GM06990 (cell line): ENCODE data around the gene RASL12.
A peak's percentile ranks its signal among the peaks of the same experiment; 100 is the strongest.

ENCODE experiments used
- DNase-seq: peaks from one replicate; pipeline ENCODE4 v3.0.0-alpha.2; 2011; ENCODE audit not compliant: insufficient read length; ENCODE audit errors: extremely low read depth
- H3K27me3 ChIP-seq: replicated peaks from 2 replicates; pipeline ENCODE4 v1.6.0; 2011; ENCODE audit warnings: low read length; ENCODE audit not compliant: control insufficient read depth, insufficient read depth
- H3K36me3 ChIP-seq: 2 replicates; pipeline ENCODE4 v1.5.1; 2011; ENCODE audit warnings: low read length; ENCODE audit not compliant: control insufficient read depth, insufficient read depth
- H3K4me3 ChIP-seq: replicated peaks from 2 replicates; pipeline ENCODE4 v1.5.1; 2011; ENCODE audit warnings: low read depth, mild to moderate bottlenecking, control low read depth, low read length
- TF ChIP-seq, protein P1 (sequence below): IDR thresholded peaks from 2 replicates; pipeline ENCODE4 v1.5.1; 2011; ENCODE audit warnings: low read length, control low read depth, mild to moderate bottlenecking, inconsistent platforms; ENCODE audit not compliant: insufficient read depth, poor library complexity, severe bottlenecking

The RASL12 gene

GRCh38 chr15:65057549-65057940, 10.2 kb downstream of the RASL12 start:
- TF ChIP-seq, protein P1, sequence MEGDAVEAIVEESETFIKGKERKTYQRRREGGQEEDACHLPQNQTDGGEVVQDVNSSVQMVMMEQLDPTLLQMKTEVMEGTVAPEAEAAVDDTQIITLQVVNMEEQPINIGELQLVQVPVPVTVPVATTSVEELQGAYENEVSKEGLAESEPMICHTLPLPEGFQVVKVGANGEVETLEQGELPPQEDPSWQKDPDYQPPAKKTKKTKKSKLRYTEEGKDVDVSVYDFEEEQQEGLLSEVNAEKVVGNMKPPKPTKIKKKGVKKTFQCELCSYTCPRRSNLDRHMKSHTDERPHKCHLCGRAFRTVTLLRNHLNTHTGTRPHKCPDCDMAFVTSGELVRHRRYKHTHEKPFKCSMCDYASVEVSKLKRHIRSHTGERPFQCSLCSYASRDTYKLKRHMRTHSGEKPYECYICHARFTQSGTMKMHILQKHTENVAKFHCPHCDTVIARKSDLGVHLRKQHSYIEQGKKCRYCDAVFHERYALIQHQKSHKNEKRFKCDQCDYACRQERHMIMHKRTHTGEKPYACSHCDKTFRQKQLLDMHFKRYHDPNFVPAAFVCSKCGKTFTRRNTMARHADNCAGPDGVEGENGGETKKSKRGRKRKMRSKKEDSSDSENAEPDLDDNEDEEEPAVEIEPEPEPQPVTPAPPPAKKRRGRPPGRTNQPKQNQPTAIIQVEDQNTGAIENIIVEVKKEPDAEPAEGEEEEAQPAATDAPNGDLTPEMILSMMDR = no peak
- DNase-seq = no peak
- no peaks in the 10 kb centered on the region for H3K27me3 ChIP-seq
- no peak overlapping the region for H3K4me3 ChIP-seq
- H3K36me3 ChIP-seq = no peaks in the 10 kb centered on the region

DNA sequence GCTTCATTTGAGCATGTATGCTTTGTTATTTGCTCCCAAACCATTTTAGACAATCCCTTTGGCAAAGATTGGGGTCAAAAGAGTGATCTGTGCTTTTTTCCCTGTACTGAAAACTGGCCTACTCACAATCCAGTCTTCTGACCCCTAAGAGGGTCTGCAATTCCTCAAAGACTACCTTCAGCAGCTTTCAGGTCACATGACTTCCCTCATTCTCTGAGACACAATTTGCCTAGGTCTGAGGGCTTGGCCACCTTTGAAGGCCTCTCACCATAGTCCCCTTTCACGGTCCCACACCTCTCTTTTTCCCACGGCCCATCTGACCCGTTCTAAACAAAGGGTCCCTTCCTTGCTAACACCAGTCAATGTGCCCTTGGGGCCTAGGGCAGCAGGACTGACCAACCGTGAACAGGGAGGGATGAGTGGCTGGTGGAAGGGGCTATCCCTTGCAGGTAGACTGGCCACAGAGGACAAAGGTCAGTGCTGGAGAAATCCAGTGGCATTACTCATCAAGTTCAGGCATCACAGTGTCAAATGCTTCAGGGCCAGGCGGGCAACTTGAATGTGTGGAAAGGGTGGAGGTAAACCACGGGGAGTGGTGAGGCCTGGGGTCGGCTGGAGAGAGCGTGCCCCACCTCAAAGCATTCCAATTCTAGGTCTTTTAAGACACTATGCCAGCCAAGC, 10.8 kb downstream of the RASL12 start:
- TF ChIP-seq, protein P1 = no peak
- Histone ChIP-seq H3K4me3 (no peak overlapping the region), H3K36me3 (no peaks in the 10 kb centered on the region), H3K27me3 (no peaks in the 10 kb centered on the region)
- DNase-seq = no peak

DNA sequence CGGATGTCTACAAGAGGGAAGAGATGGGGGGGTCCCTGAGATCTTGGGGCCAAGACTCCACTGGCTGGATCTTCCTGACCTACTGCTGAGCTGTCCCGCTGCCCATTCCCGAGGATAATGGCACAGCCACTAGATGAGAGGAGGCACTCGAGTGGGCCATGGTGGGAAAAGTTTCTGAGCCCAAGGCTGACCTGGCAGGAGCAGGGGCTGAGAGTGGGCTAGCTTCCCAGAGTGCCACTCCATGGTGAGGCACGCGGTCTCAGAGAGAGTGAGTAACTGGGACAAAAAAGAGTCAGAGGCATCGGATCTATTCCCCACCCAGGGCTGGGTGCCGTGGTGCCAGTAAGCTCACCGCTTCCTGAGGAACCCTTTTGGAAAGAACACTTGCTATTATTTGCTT, 11.7 kb downstream of the RASL12 start:
- TF ChIP-seq, protein P1 = no peak
- H3K4me3 ChIP-seq = no peak overlapping the region
- no peaks in the 10 kb centered on the region for H3K27me3 ChIP-seq
- no peaks in the 10 kb centered on the region for H3K36me3 ChIP-seq
- no peak for DNase-seq

DNA sequence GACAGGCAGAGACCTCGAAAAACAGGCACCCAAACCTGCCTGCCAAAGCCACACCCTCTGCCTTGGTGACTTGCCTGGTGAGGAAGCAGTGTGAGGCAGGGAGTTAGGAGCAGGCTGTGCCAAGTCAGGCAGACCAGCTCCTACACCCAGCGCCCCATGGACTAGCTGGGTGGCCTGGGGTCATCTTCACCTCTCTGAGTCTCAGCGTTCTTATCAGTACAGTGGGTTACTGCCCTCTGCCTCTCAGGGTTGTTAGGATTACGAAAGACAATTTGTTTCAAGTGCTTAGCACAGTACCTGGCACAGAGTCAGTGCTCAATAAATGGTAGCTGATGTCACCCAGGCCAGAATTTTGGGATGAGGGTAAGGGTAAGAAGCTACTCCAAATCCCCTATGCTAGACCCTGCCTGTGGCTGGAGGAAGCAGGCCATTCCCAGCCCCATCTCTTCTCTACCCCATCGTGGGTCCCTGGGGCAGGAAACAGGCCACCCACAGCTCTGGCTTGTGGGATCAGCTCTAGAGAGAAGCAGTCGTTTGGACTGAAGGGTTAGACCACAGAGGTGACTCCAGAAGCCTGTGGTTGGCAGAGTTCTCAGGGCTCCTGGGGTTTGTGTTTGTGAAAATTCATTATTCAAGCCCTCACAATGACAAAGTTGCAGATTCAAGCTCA, 12.5 kb downstream of the RASL12 start:
- no peak for DNase-seq
- no peaks in the 10 kb centered on the region for H3K27me3 ChIP-seq
- H3K4me3 ChIP-seq = no peak overlapping the region
- TF ChIP-seq, protein P1 = no peak
- no peaks in the 10 kb centered on the region for H3K36me3 ChIP-seq

- TF ChIP-seq, protein P1 = peak; percentile 97
- no peaks in the 10 kb centered on the region for H3K36me3 ChIP-seq
- no peaks in the 10 kb centered on the region for H3K27me3 ChIP-seq
- no peak overlapping the region for H3K4me3 ChIP-seq
- peak; percentile 60 for DNase-seq
These were observed 13.2 kb downstream of the RASL12 start for GRCh38 chr15:65054333-65055200.
